GM18861 (cell line): Measurements from ENCODE around the gene KIF21B.
A peak's percentile ranks its signal among the peaks of the same experiment; 100 is the strongest.

ENCODE experiments used
- ATAC-seq: cut with Tn5 transposase; IDR thresholded peaks from one replicate; pipeline ENCODE4 v1.9.1; 2021; ENCODE audit not compliant: unreplicated experiment

KIF21B gene

GRCh38 chr1:201020040-201020591 is 3.4 kb downstream of the KIF21B start:
- no peak for ATAC-seq

- peak; percentile 47 for ATAC-seq
Observed at GRCh38 chr1:201019321-201019977, 4.1 kb downstream of the KIF21B start.

- ATAC-seq, result no peak
Observed at GRCh38 chr1:201017828-201018163, 5.7 kb downstream of the KIF21B start.

- ATAC-seq, result peak; percentile 35
Observed at GRCh38 chr1:201016943-201017827, 6.3 kb downstream of the KIF21B start.

- no peak for ATAC-seq
Observed at GRCh38 chr1:201016211-201016651, 7.3 kb downstream of the KIF21B start.

- ATAC-seq, result no peak
Observed at GRCh38 chr1:201015551-201016091, 7.9 kb downstream of the KIF21B start.

GRCh38 chr1:201014816-201015200 is 8.7 kb downstream of the KIF21B start:
- no peak for ATAC-seq

- no peak for ATAC-seq
Observed at GRCh38 chr1:201013991-201014815, 9.3 kb downstream of the KIF21B start.

- no peak for ATAC-seq
Observed at GRCh38 chr1:201013031-201013485, 10.5 kb downstream of the KIF21B start.

- no peak for ATAC-seq
Observed at GRCh38 chr1:201011616-201012015, 11.9 kb downstream of the KIF21B start.

GRCh38 chr1:201009962-201010645 is 13.4 kb downstream of the KIF21B start:
- no peak for ATAC-seq

- no peak for ATAC-seq
Observed at GRCh38 chr1:201008666-201009360, 14.7 kb downstream of the KIF21B start.

- no peak for ATAC-seq
Observed at GRCh38 chr1:201007481-201007880, 16.0 kb downstream of the KIF21B start.

- ATAC-seq, result no peak
Observed at GRCh38 chr1:201006450-201006849, 17.1 kb downstream of the KIF21B start.

- ATAC-seq, result no peak
Observed at GRCh38 chr1:201004732-201005131, 18.8 kb downstream of the KIF21B start.

- ATAC-seq, result no peak
Observed at GRCh38 chr1:201004154-201004553, 19.4 kb downstream of the KIF21B start.

GRCh38 chr1:201002510-201002909 is 21.0 kb downstream of the KIF21B start:
- ATAC-seq, result no peak

GRCh38 chr1:201001962-201002361 is 21.6 kb downstream of the KIF21B start:
- ATAC-seq, result no peak

GRCh38 chr1:201000391-201000790 is 23.1 kb downstream of the KIF21B start:
- ATAC-seq, result no peak

GRCh38 chr1:200999667-201000066 is 23.8 kb downstream of the KIF21B start:
- ATAC-seq, result no peak
